Gastroesophageal sphincter (tissue), 3 donors: ENCODE results near the gene PPM1H.

Experiments used
- EP300 ChIP-seq: sonication (generic); formaldehyde crosslinking; IDR thresholded peaks from one replicate; pipeline ENCODE4 v1.6.1; 2017; ENCODE audit warnings: antibody characterized with exemption, mild to moderate bottlenecking
- POLR2A ChIP-seq, 2 donors: fragments of 450-650 bp; IDR thresholded peaks; one replicate each; pipeline ENCODE4 v1.6.1; 2017; ENCODE audit warnings: antibody characterized with exemption in 2 of 2, mild to moderate bottlenecking in 2 of 2, moderate library complexity in 1 of 2
- POLR2AphosphoS5 ChIP-seq: sonication (generic); formaldehyde crosslinking; IDR thresholded peaks from one replicate; pipeline ENCODE4 v1.6.1; 2017; ENCODE audit warnings: antibody characterized with exemption
- TF ChIP-seq, protein P1 (sequence below), 4 experiments: fragments of 200-600 bp in 2 of 4; fragments of 450-650 bp in 2 of 4; sonication (generic) in 1 of 4; IDR thresholded peaks; one replicate each; pipeline ENCODE4 v1.5.1; 2017 to 2019; ENCODE audit warnings: antibody characterized with exemption in 4 of 4, mild to moderate bottlenecking in 2 of 4, moderate library complexity in 2 of 4

DNA sequence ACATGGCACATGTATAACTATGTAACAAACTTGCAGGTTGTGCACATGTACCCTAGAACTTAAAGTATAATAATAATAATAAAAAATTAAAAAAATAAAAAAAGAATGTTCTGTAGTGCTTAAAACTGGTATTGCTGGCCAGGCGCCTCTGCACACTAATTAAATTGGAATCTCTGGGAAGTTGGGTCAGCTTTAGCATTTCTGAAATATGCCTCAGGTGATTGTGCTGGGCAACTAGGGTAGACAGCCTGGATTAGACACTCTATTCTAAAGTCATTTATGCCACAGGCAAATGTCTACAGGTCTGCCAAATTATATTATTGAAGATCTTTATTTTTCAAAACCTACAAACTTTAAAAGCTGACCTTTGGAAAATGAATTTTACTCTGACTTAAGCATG is 55.3 kb downstream of the PPM1H start:
- TF ChIP-seq POLR2AphosphoS5 (no peak), POLR2A (IDR thresholded peaks at IDR 0.05) (no peak), EP300 (no peak)
- TF ChIP-seq, protein P1, sequence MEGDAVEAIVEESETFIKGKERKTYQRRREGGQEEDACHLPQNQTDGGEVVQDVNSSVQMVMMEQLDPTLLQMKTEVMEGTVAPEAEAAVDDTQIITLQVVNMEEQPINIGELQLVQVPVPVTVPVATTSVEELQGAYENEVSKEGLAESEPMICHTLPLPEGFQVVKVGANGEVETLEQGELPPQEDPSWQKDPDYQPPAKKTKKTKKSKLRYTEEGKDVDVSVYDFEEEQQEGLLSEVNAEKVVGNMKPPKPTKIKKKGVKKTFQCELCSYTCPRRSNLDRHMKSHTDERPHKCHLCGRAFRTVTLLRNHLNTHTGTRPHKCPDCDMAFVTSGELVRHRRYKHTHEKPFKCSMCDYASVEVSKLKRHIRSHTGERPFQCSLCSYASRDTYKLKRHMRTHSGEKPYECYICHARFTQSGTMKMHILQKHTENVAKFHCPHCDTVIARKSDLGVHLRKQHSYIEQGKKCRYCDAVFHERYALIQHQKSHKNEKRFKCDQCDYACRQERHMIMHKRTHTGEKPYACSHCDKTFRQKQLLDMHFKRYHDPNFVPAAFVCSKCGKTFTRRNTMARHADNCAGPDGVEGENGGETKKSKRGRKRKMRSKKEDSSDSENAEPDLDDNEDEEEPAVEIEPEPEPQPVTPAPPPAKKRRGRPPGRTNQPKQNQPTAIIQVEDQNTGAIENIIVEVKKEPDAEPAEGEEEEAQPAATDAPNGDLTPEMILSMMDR (IDR thresholded peaks at IDR 0.05), result no peak
